GM20000 (cell line): ENCODE measurements around the gene OR2T27.
A peak's percentile ranks its signal among the peaks of the same experiment; 100 is the strongest.
"Not testable (repeated sequence)": the region's sequence is repeated elsewhere in the genome, so short reads cannot be mapped to it uniquely, and the experiment has no call there.

Experiments used
- DNase-seq: peaks from one replicate; pipeline ENCODE4 v3.0.0; 2012; ENCODE audit warnings: low spot score
- TF ChIP-seq, protein P1 (sequence below): IDR thresholded peaks from 2 replicates; pipeline ENCODE4 v1.5.1; 2012; ENCODE audit warnings: mild to moderate bottlenecking, control low read depth; ENCODE audit errors: extremely low read depth, missing control alignments

The OR2T27 gene

DNA sequence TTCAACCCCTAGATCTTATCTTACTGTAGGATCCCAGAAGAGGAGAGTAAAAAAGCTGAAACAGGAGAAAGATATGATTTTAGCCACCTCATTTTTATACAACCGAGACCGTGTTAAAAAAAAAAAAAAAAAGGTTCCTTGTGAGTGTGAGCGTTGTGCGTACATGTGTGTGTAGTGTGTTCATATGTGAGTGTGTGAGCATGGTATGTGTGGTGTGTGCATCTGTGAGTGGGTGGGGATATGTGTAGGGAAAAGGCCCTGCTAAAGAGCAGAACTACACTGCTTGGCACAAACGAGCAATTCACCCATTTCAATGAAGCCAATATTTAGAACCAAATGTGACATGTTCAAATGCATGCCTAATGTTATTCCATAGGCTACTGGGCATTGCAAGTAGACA lies 13.7 kb downstream of the OR2T27 start:
- DNase-seq, result not testable (repeated sequence)

- not testable (repeated sequence) for DNase-seq
Observed at GRCh38 chr1:248640906-248641305, 14.4 kb downstream of the OR2T27 start.

DNA sequence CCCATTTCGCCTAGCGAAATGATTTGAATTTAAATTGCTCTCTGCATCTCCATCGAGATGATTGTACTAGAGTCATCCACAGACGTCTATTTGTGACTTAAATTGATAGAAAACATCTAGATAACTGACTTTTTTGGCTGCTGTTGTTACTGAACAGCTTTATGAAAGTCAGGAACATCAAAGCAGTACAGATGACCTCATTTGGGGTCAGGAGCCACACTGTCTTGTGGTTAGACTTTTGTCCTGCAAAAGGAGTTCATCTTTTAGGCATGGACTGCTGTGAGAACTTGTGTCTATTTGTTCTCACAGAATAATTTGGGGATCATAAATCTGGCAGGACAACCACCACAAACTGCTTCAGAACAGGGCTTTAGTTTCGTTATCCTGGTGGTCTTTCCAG lies 15.7 kb downstream of the OR2T27 start:
- not testable (repeated sequence) for DNase-seq

- not testable (repeated sequence) for DNase-seq
Observed at GRCh38 chr1:248636612-248637011, 18.7 kb downstream of the OR2T27 start.

- DNase-seq, result not testable (repeated sequence)
Observed at GRCh38 chr1:248634991-248635390, 20.3 kb downstream of the OR2T27 start, which contains the start of gene OR2T11. OR2T11 (minus strand) TSS chr1:248635091; CDS start chr1:248627128, 7,963 bp downstream.

GRCh38 chr1:248631354-248632008 lies 23.8 kb downstream of the OR2T27 start:
- TF ChIP-seq, protein P1, sequence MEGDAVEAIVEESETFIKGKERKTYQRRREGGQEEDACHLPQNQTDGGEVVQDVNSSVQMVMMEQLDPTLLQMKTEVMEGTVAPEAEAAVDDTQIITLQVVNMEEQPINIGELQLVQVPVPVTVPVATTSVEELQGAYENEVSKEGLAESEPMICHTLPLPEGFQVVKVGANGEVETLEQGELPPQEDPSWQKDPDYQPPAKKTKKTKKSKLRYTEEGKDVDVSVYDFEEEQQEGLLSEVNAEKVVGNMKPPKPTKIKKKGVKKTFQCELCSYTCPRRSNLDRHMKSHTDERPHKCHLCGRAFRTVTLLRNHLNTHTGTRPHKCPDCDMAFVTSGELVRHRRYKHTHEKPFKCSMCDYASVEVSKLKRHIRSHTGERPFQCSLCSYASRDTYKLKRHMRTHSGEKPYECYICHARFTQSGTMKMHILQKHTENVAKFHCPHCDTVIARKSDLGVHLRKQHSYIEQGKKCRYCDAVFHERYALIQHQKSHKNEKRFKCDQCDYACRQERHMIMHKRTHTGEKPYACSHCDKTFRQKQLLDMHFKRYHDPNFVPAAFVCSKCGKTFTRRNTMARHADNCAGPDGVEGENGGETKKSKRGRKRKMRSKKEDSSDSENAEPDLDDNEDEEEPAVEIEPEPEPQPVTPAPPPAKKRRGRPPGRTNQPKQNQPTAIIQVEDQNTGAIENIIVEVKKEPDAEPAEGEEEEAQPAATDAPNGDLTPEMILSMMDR, result no peak
- DNase-seq, result no peak

DNA sequence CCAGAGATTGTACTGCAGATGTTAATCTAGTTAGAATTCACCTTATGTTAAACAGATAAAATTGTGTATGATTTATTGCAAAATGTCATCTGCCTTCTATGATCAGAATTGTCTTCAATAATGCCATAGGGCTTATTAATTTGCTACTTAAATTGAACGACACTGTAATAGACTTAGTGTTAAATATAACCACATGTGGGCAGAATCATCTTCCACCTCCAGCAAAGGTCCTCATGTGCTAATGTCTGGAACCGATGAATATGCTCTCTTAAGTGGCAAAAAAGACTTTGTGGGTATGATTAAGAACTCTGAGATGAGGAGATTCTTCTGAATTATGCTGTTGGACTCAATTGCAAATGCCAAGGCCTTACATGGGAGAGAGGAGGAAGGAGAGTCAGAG lies 24.8 kb downstream of the OR2T27 start:
- DNase-seq, result no peak
- TF ChIP-seq, protein P1, result no peak

GRCh38 chr1:248627971-248628844 lies 27.1 kb downstream of the OR2T27 start:
- peak; percentile 73 for DNase-seq
- TF ChIP-seq, protein P1, result no peak

DNA sequence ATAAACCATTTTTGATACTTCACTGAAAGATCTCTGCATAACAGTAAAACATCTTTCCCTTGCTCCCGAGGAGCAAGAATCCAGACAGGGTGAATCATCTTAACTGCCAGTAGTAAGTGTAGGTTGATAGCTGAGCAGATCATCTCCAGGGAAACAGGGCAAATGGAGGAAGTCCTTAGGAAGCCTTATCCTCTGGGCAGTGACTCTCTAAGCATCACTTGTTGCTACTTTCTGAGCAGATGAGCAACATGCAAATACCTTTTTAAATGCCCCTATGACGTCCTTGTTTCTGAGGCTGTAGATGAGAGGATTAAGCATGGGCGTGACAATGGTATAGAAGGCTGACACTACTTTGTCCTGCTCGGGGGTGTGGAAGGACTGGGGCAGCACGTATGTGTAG lies 29.4 kb downstream of the OR2T27 start:
- TF ChIP-seq, protein P1, result no peak

GRCh38 chr1:248625166-248625565 lies 30.2 kb downstream of the OR2T27 start:
- DNase-seq, result no peak
- TF ChIP-seq, protein P1, result no peak

More for the DNA sequence above, 29.4 kb downstream of the OR2T27 start:
- no peak for DNase-seq
